ENCODE measurements around the gene ATXN2. TPM values are rescaled to one million over a fixed set of nuclear protein-coding genes. Genes with fewer than 3 reads are reported as not detected.
"Not testable (repeated sequence)": the region's sequence is repeated elsewhere in the genome, so short reads cannot be mapped to it uniquely, and the experiment has no call there.

Gene ATXN2
- total and polyA plus RNA-seq, 4 donors, result 51.7 to 99.2 (median 74.4) TPM

DNA sequence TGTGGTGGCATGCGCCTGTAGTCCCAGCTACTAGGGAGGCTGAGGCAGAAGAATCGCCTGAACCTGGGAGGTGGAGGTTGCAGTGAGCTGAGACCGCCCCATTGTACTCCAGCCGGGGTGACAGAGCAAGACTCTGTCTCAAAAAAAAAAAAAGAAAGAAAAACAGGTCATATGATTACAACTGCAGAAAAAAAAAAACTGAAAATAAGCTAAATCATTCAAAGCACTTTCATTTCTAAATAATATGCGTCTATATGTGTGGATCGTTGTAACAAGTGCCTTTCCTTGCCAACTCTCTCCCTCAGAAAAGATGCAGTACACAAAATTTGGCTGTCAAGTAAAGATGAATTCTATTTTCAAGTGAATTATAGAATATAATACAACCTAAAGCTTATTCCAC, 42.4 kb downstream of the ATXN2 start:
- Histone ChIP-seq H3K27ac (ENCODE audit: low read depth, low read length) (no peak overlapping the region), H3K36me3 (ENCODE audit: control insufficient read depth, insufficient read depth, low read length) (peaks cover 4% of the 10 kb centered on the region)
- peak in 1 of 6 donors; percentile 5 for DNase-seq (ENCODE audit: low read depth in 4 of 6, low spot score in 6 of 6)

DNA sequence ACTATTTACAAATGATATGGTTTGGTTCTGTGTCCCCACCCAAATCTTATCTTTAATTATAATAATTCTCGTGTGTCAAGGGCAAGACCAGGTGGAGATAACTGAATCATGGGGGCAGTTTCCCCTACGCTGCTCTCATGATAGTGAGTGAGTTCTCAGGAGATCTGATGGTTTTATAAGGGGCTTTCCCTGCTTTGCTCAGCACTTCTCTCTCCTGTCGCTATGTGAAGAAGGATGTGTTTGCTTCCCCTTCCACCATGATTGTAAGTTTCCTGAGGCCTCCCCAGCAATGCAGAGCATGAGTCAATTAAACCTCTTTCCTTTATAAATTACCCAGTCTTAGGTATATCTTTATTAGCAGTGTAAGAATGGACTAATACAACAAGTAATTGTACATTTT, 43.8 kb downstream of the ATXN2 start:
- WGBS (ENCODE audit: insufficient coverage), result no CpG with 5 or more reads among the region's 3 CpGs
- H3K36me3 ChIP-seq (ENCODE audit: control insufficient read depth, insufficient read depth, low read length); H3K27me3 ChIP-seq (ENCODE audit: control insufficient read depth, insufficient read depth, low read length); H3K4me3 ChIP-seq (ENCODE audit: low read depth, low read length); H3K27ac ChIP-seq (ENCODE audit: low read depth, low read length); H3K9me3 ChIP-seq (ENCODE audit: control insufficient read depth, insufficient read depth, low read length); DNase-seq (ENCODE audit: low read depth in 4 of 6, low spot score in 6 of 6); H3K4me1 ChIP-seq (ENCODE audit: control insufficient read depth, insufficient read depth, low read length): not testable (repeated sequence)

More for the DNA sequence above, 42.4 kb downstream of the ATXN2 start:
- H3K4me1 ChIP-seq (ENCODE audit: control insufficient read depth, insufficient read depth, low read length), result peaks cover 6% of the 10 kb centered on the region
- no peaks in the 10 kb centered on the region for H3K27me3 ChIP-seq (ENCODE audit: control insufficient read depth, insufficient read depth, low read length)
- no peak overlapping the region for H3K4me3 ChIP-seq (ENCODE audit: low read depth, low read length)
- WGBS (ENCODE audit: insufficient coverage), result no CpG with 5 or more reads among the region's 6 CpGs
- H3K9me3 ChIP-seq (ENCODE audit: control insufficient read depth, insufficient read depth, low read length), result no peaks in the 10 kb centered on the region

DNA sequence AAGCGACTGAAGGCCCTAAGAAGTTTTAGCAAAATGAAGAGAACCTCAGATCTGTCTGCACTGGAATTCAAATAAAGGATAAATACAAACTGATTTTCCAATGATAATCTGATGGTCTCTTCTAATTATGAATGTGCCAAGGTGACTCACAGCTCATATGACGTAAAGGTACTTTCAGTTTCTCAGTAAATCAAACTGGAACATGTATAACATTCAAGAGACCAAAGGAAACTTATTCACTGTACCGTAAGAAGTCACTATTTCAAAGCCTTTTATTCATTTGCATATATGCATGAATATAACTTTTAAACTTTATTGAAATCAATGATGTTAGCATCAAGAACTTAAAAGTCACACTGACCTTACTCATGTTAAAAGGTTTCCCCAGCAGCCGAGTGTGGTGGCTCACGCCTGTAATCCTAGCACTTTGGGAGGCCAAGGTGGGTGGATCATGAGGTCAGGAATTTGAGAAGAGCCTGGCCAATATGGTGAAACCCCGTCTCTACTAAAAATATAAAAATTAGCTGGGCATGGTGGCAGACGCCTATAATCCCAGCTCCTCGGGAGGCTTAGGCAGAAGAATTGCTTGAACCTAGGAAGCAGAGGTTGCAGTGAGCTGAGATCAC, 52.2 kb downstream of the ATXN2 start:
- H3K9me3 ChIP-seq (ENCODE audit: control insufficient read depth, insufficient read depth, low read length), result no peaks in the 10 kb centered on the region
- H3K27ac ChIP-seq (ENCODE audit: low read depth, low read length), result no peak overlapping the region
- WGBS (ENCODE audit: insufficient coverage), result 100% methylated on average over 3 of the region's 8 CpGs
- no peaks in the 10 kb centered on the region for H3K4me1 ChIP-seq (ENCODE audit: control insufficient read depth, insufficient read depth, low read length)
- no peaks in the 10 kb centered on the region for H3K27me3 ChIP-seq (ENCODE audit: control insufficient read depth, insufficient read depth, low read length)
- DNase-seq (ENCODE audit: low read depth in 4 of 6, low spot score in 6 of 6), result no peak
- peaks cover 31% of the 10 kb centered on the region for H3K36me3 ChIP-seq (ENCODE audit: control insufficient read depth, insufficient read depth, low read length)
- no peak overlapping the region for H3K4me3 ChIP-seq (ENCODE audit: low read depth, low read length)

- Histone ChIP-seq H3K27me3 (ENCODE audit: control insufficient read depth, insufficient read depth, low read length) (no peaks in the 10 kb centered on the region), H3K4me3 (ENCODE audit: low read depth, low read length) (no peak overlapping the region), H3K27ac (ENCODE audit: low read depth, low read length) (no peak overlapping the region), H3K4me1 (ENCODE audit: control insufficient read depth, insufficient read depth, low read length) (no peaks in the 10 kb centered on the region), H3K9me3 (ENCODE audit: control insufficient read depth, insufficient read depth, low read length) (no peaks in the 10 kb centered on the region), H3K36me3 (ENCODE audit: control insufficient read depth, insufficient read depth, low read length) (peaks cover 29% of the 10 kb centered on the region)
- DNase-seq (ENCODE audit: low read depth in 4 of 6, low spot score in 6 of 6), result no peak
- WGBS (ENCODE audit: insufficient coverage), result 100% methylated on average over 1 of the region's 2 CpGs
These were observed 52.9 kb downstream of the ATXN2 start for GRCh38 chr12:111546171-111546570.

DNA sequence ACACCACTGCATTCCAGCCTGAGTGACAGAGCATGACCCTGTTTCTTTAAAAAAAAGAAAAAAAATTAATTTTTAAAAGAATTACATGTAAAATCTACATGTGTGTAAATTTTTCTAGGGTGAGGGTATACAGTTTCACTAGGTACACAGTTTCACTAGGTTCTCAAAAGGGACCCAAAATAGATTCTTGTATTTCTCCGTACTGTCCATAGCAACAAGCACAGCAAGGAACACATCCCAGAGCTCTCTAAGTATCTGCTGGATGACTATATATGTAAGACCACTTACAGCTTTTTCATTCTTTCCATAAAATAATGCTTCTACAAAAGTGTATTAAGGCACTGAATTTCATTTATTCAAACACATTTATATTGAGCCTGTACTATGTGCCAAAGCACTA, 55.1 kb downstream of the ATXN2 start:
- Histone ChIP-seq H3K4me3 (ENCODE audit: low read depth, low read length) (no peak overlapping the region), H3K9me3 (ENCODE audit: control insufficient read depth, insufficient read depth, low read length) (no peaks in the 10 kb centered on the region), H3K27me3 (ENCODE audit: control insufficient read depth, insufficient read depth, low read length) (no peaks in the 10 kb centered on the region), H3K27ac (ENCODE audit: low read depth, low read length) (no peak overlapping the region), H3K36me3 (ENCODE audit: control insufficient read depth, insufficient read depth, low read length) (peaks cover 27% of the 10 kb centered on the region), H3K4me1 (ENCODE audit: control insufficient read depth, insufficient read depth, low read length) (no peaks in the 10 kb centered on the region)
- no peak for DNase-seq (ENCODE audit: low read depth in 4 of 6, low spot score in 6 of 6)
- no CpG with 5 or more reads among the region's 1 CpG for WGBS (ENCODE audit: insufficient coverage)

GRCh38 chr12:111532751-111533150, 66.4 kb downstream of the ATXN2 start:
- Histone ChIP-seq H3K9me3 (ENCODE audit: control insufficient read depth, insufficient read depth, low read length) (no peaks in the 10 kb centered on the region), H3K27ac (ENCODE audit: low read depth, low read length) (no peak overlapping the region), H3K27me3 (ENCODE audit: control insufficient read depth, insufficient read depth, low read length) (no peaks in the 10 kb centered on the region), H3K36me3 (ENCODE audit: control insufficient read depth, insufficient read depth, low read length) (peaks cover 21% of the 10 kb centered on the region), H3K4me1 (ENCODE audit: control insufficient read depth, insufficient read depth, low read length) (no peaks in the 10 kb centered on the region), H3K4me3 (ENCODE audit: low read depth, low read length) (no peak overlapping the region)
- no CpG with 5 or more reads among the region's 2 CpGs for WGBS (ENCODE audit: insufficient coverage)
- DNase-seq (ENCODE audit: low read depth in 4 of 6, low spot score in 6 of 6), result no peak

DNA sequence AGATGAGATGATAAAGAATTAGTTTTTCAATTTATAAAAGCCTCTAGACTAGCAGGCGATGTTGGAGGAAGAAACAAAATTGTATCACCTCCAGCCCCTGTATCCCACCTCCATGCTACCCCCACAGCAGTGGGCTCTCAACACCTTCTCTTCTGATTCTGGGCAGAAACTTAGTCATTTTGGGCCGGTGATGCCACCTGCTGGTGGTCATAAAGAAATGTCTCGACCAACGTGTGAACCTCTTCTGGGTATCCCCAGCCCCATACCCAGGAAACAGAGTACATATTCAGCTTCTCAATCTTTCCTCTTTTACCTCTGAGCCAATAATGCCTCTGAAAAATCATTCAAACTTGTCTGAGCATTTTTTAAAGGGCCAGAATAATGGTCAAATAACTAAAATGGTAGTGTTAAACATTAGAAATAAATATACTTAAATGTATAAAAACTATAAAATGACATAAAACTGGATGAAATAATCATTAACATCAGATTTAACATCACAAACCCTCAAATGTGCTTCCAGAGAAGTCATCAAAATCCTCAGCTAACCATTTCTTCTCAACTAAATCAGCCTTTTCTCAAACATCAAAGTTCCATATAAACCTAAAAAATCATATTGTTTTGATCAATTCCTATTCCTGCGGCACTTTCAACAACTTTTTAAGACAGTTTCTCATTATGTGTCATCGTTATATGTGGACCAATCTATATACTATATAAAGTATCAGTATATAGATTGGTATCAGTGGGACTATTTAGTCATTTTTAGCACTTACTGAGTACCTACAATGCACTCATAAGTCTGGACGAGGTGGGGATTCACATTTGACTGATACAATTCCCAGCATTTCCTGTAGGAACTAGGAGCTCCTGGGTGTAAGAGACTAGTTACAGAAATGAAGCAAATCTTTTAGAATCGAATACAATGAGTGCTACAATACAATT, 69.4 kb downstream of the ATXN2 start:
- H3K4me1 ChIP-seq (ENCODE audit: control insufficient read depth, insufficient read depth, low read length), result no peaks in the 10 kb centered on the region
- H3K36me3 ChIP-seq (ENCODE audit: control insufficient read depth, insufficient read depth, low read length), result peaks cover 15% of the 10 kb centered on the region
- H3K9me3 ChIP-seq (ENCODE audit: control insufficient read depth, insufficient read depth, low read length), result no peaks in the 10 kb centered on the region
- H3K27me3 ChIP-seq (ENCODE audit: control insufficient read depth, insufficient read depth, low read length), result no peaks in the 10 kb centered on the region
- peak in 5 of 6 donors; percentile 25 to 84 (median 39) for DNase-seq (ENCODE audit: low read depth in 4 of 6, low spot score in 6 of 6)
- no peak overlapping the region for H3K4me3 ChIP-seq (ENCODE audit: low read depth, low read length)
- WGBS (ENCODE audit: insufficient coverage), result 0% methylated on average over 3 of the region's 8 CpGs
- no peak overlapping the region for H3K27ac ChIP-seq (ENCODE audit: low read depth, low read length)

DNA sequence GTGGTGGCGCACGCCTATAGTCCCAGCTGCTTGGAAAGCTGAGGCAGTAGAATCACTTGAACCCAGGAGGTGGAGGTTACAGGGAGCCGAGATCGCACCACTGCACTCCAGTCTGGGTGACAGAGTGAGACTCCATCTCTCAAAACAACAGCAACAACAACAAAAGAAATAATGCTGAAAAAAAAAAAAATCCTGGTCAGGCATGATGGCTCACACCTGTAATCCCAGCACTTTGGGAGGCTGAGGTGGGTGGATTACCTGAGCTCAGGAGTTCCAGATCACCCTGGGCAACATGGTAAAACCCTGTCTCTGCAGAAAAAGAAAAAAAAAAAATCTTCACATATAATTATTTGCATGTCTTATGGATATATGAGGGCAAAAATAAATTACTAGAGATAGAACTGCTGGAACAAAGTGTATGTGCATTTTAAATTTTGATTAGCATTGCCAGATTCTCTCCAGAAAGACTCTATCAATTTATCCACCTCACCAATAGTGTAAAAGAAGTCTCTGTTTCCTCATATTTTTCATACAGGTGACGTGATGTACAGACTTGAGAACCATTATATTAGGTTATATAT, 75.4 kb downstream of the ATXN2 start:
- Histone ChIP-seq H3K27ac (ENCODE audit: low read depth, low read length) (no peak overlapping the region), H3K9me3 (ENCODE audit: control insufficient read depth, insufficient read depth, low read length) (no peaks in the 10 kb centered on the region), H3K36me3 (ENCODE audit: control insufficient read depth, insufficient read depth, low read length) (peaks cover 33% of the 10 kb centered on the region), H3K4me1 (ENCODE audit: control insufficient read depth, insufficient read depth, low read length) (no peaks in the 10 kb centered on the region), H3K27me3 (ENCODE audit: control insufficient read depth, insufficient read depth, low read length) (no peaks in the 10 kb centered on the region), H3K4me3 (ENCODE audit: low read depth, low read length) (no peak overlapping the region)
- no peak for DNase-seq (ENCODE audit: low read depth in 4 of 6, low spot score in 6 of 6)
- WGBS (ENCODE audit: insufficient coverage), result no CpG with 5 or more reads among the region's 5 CpGs

DNA sequence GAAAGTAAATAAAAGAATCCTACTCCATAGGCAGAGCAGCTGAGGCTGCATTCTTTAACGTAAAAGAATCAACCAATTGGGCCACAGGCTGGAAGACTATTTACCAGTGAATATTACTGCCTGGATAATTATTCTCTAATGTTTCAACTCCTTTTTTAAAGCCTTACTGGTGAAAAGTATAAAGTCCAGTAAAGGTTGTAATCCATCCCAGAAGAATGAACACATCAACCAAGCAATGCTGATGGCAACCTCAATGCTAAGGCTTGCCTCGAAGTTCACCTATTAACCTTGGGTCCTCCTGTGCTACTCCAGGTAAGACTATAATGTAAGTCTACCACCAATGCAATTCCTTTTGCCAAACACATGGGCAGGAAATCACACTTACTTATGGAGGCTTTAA, 77.3 kb downstream of the ATXN2 start:
- Histone ChIP-seq H3K36me3 (ENCODE audit: control insufficient read depth, insufficient read depth, low read length) (peaks cover 37% of the 10 kb centered on the region), H3K4me1 (ENCODE audit: control insufficient read depth, insufficient read depth, low read length) (no peaks in the 10 kb centered on the region), H3K27ac (ENCODE audit: low read depth, low read length) (no peak overlapping the region), H3K27me3 (ENCODE audit: control insufficient read depth, insufficient read depth, low read length) (no peaks in the 10 kb centered on the region), H3K9me3 (ENCODE audit: control insufficient read depth, insufficient read depth, low read length) (no peaks in the 10 kb centered on the region), H3K4me3 (ENCODE audit: low read depth, low read length) (no peak overlapping the region)
- DNase-seq (ENCODE audit: low read depth in 4 of 6, low spot score in 6 of 6), result no peak
- no CpG with 5 or more reads among the region's 2 CpGs for WGBS (ENCODE audit: insufficient coverage)
